Measurements from ENCODE around the gene PRPF38B.

DNA sequence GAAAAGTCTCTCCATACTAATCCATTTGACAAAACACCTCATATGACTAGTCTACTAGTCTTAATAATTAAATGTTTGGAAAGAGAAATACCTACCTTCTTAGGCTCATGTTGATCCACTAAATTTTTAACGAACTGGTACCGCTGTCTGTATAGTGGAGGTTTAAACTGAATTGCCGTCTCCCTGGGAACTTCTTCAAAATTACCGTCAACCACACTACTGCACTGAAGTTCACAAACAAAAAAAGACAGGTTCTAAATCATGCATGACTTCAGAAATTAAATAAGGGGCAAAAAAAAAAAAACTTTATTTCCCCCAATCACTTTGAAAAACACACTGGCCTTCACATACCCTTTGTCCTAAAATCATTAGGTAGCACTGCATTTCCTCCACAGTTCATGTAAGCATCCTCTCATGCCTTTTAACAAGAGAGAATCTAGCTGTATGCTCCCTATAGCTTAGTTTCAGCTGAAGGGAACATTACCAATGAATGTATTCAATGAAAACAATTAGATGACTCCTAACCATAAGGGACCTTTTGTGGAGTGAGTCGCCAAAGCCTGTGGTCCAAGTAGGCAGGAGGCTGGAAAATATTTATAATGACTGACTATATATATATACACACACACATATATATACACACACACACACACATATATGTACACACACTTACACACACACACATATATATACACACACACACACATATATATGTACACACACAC is 34.6 kb upstream of the PRPF38B start:
- no peak for TF ChIP-seq CTCF (IDR thresholded peaks at IDR 0.05)
- TF ChIP-seq POLR2A (IDR thresholded peaks at IDR 0.05), result no peak

Data from thyroid gland (tissue), 4 donors.